ENCODE measurements around the gene FES. TPM values are rescaled to one million over a fixed set of nuclear protein-coding genes. Genes with fewer than 3 reads are reported as not detected.

FES gene
- total RNA-seq, 1 experiment from 2014 or later = 6.7 TPM

DNA sequence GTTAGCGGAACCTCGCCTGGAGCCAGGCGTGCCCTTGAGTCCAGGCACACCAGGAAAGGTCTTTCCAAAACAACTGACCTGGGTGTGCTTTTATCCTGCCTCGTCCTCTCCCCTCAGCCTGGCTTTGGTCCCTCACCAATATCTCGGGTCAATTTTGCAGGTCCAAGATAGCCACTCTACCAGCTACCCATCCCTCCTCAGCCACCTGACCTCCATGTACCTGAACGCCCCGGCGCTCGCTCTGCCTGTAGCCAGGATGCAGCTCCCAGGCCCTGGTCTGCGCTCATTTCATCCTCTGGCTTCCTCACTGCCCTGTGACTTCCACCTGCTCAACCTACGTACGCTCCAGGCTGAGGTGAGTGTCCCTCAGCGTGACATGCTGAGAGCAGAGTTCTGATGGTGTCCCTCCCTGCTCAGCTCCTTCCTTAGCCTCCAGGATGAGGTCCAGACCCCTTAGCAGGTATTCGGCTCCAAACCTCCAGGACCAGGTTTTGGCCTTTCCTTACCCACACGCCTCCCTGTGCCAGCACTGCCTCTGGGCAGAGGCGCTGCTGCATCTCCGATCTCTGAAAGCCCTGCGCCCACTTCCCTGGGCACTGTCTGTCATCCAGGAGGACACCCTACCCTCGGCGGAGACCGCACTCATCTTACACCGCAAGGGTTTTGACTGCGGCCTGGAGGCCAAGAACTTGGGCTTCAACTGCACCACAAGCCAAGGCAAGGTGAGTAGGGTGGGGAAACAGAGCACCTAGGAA, 33.9 kb downstream of the FES start:
- Histone ChIP-seq H3K27me3 (ENCODE audit: insufficient read depth, low read length) (no peaks in the 10 kb centered on the region), H3K4me2 (ENCODE audit: insufficient read depth, insufficient read length, low read length) (no peak overlapping the region), H3K23ac (ENCODE audit: insufficient read length, low read depth, low read length) (no peak overlapping the region), H3K27ac (ENCODE audit: insufficient read length, low read depth, low read length) (no peak overlapping the region), H2BK5ac (ENCODE audit: insufficient read length, low read length) (no peak overlapping the region), H2BK20ac (ENCODE audit: low read depth, low read length, poor library complexity, severe bottlenecking) (no peak overlapping the region), H3K4ac (ENCODE audit: low read depth, low read length) (no peak overlapping the region), H2BK12ac (ENCODE audit: insufficient read length, low read depth, low read length) (no peak overlapping the region), H3K56ac (ENCODE audit: insufficient read length, low read depth, low read length) (no peak overlapping the region), H3K79me1 (ENCODE audit: insufficient read depth, low read depth, low read length, poor library complexity, severe bottlenecking) (no peaks in the 10 kb centered on the region), H3T11ph (ENCODE audit: low read length) (no peak overlapping the region), H4K91ac (ENCODE audit: insufficient read length, low read depth, low read length) (no peak overlapping the region), H3K18ac (ENCODE audit: insufficient read length, low read depth, low read length) (no peak overlapping the region), H3K23me2 (ENCODE audit: insufficient read length, low read depth, low read length, poor library complexity, severe bottlenecking) (no peaks in the 10 kb centered on the region), H2AFZ (ENCODE audit: low read length) (no peak overlapping the region), H2AK5ac (ENCODE audit: insufficient read length, low read length) (no peak overlapping the region), H2BK15ac (ENCODE audit: low read depth, low read length) (no peak overlapping the region), H3K14ac (ENCODE audit: insufficient read depth, low read length) (no peak overlapping the region), H4K8ac (replicated peaks; ENCODE audit: insufficient read length, low read depth, low read length) (no peak overlapping the region), H2BK120ac (ENCODE audit: low read depth, low read length, poor library complexity, severe bottlenecking) (no peak overlapping the region), H3K9me3 (ENCODE audit: control insufficient read depth, low read depth, low read length) (no peaks in the 10 kb centered on the region), H3K79me2 (ENCODE audit: insufficient read depth, low read length) (no peaks in the 10 kb centered on the region), H4K20me1 (ENCODE audit: control insufficient read depth, insufficient read depth, insufficient read length) (no peaks in the 10 kb centered on the region), H4K5ac (ENCODE audit: insufficient read length, low read depth, low read length) (no peak overlapping the region), H3K4me1 (ENCODE audit: insufficient read depth, low read length) (no peaks in the 10 kb centered on the region), H3K9ac (ENCODE audit: extremely low read depth, insufficient read length, low read length) (no peak overlapping the region)
- TF ChIP-seq, protein P1, sequence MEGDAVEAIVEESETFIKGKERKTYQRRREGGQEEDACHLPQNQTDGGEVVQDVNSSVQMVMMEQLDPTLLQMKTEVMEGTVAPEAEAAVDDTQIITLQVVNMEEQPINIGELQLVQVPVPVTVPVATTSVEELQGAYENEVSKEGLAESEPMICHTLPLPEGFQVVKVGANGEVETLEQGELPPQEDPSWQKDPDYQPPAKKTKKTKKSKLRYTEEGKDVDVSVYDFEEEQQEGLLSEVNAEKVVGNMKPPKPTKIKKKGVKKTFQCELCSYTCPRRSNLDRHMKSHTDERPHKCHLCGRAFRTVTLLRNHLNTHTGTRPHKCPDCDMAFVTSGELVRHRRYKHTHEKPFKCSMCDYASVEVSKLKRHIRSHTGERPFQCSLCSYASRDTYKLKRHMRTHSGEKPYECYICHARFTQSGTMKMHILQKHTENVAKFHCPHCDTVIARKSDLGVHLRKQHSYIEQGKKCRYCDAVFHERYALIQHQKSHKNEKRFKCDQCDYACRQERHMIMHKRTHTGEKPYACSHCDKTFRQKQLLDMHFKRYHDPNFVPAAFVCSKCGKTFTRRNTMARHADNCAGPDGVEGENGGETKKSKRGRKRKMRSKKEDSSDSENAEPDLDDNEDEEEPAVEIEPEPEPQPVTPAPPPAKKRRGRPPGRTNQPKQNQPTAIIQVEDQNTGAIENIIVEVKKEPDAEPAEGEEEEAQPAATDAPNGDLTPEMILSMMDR (conservative IDR thresholded peaks at IDR 0.05) = no peak
- peaks cover 3 to 57% (median 12%) of the 10 kb centered on the region in 3 experiments; a peak in 6 of 7 replicates for H3K36me3 Mint-ChIP-seq (ENCODE audit: insufficient read depth in 1 of 3, low read depth in 3 of 3)
- no peaks in the 10 kb centered on the region for H3K9me3 Mint-ChIP-seq
- H3K4me3 Mint-ChIP-seq = no peak overlapping the region
- H3K4me1 Mint-ChIP-seq = peaks cover 11 to 12% of the 10 kb centered on the region in 2 experiments
- DNase-seq = no peak
- no peaks in the 10 kb centered on the region for H3K27me3 Mint-ChIP-seq (ENCODE audit: low read depth)
- H3K27ac Mint-ChIP-seq = peak overlapping the region; percentile 6 to 59 (median 57); a peak in 4 of 7 replicates
- no CpG with 5 or more reads among the region's 23 CpGs for WGBS (ENCODE audit: extremely low coverage, insufficient read length, low lambda C conversion rate)

Measured in H9 (cell line).